ENCODE measurements around the gene RGS7BP. TPM values are rescaled to one million over a fixed set of nuclear protein-coding genes. Genes with fewer than 3 reads are reported as not detected.

RGS7BP gene
- total RNA-seq, 2 donors from 2014 or later = 24.3 to 31.1 TPM

DNA sequence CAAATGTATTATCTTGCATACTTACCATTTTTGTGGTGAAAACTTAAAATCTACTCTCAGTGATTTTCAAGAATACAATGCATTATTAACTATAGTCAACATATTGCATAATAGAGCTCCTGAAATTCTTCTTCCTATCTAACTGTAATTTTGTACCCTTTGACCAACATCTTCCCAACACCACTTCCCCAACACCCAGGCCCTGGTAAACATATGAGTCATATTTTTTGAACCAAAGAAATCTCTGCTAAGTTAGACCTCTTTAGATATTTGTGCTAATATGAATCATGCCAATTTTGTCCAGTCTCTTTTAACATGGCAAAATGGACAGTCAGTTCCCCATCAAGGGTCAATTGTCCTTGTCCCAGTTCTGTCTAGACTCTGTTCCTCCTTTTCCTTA is 18.5 kb upstream of the RGS7BP start:
- Histone ChIP-seq H3K4me3 (no peak overlapping the region), H3K27ac (no peak overlapping the region), H3K27me3 (replicated peaks; ENCODE audit: insufficient read depth) (no peaks in the 10 kb centered on the region), H3K4me1 (ENCODE audit: control insufficient read depth in 1 of 2, low read depth in 2 of 2) (no peaks in the 10 kb centered on the region), H3K36me3 (no peaks in the 10 kb centered on the region), H3K9me3 (peaks cover 3% of the 10 kb centered on the region)
- DNase-seq (ENCODE audit: low spot score) (no peak), ATAC-seq (ENCODE audit: insufficient number of reproducible peaks, low FRiP score, low read depth) (no peak)
- TF ChIP-seq, protein P1, sequence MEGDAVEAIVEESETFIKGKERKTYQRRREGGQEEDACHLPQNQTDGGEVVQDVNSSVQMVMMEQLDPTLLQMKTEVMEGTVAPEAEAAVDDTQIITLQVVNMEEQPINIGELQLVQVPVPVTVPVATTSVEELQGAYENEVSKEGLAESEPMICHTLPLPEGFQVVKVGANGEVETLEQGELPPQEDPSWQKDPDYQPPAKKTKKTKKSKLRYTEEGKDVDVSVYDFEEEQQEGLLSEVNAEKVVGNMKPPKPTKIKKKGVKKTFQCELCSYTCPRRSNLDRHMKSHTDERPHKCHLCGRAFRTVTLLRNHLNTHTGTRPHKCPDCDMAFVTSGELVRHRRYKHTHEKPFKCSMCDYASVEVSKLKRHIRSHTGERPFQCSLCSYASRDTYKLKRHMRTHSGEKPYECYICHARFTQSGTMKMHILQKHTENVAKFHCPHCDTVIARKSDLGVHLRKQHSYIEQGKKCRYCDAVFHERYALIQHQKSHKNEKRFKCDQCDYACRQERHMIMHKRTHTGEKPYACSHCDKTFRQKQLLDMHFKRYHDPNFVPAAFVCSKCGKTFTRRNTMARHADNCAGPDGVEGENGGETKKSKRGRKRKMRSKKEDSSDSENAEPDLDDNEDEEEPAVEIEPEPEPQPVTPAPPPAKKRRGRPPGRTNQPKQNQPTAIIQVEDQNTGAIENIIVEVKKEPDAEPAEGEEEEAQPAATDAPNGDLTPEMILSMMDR (IDR thresholded peaks at IDR 0.05) = no peak

DNA sequence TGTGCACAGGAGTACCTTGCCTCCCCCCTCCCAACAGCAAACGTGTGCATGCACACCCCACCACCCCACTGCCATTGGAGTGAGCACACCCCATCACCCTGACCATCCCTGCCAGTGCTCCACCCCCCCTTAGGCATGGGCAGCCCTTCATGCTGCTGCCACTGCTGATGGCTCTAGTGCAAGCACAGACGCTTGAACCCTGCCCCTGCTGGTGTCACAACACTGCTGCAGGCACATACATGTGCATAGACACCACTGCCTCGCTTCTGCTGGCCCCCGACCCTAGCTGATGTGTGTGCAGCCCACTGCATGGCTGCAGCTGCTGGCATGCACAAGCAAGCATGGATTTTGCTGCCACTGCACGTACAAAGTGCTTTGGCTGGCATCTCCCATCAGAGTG is 16.0 kb upstream of the RGS7BP start:
- ATAC-seq (ENCODE audit: insufficient number of reproducible peaks, low FRiP score, low read depth) (no peak), DNase-seq (ENCODE audit: low spot score) (no peak)
- no peaks in the 10 kb centered on the region for H3K4me1 ChIP-seq (ENCODE audit: control insufficient read depth in 1 of 2, low read depth in 2 of 2)
- no peaks in the 10 kb centered on the region for H3K36me3 ChIP-seq
- no peaks in the 10 kb centered on the region for H3K27me3 ChIP-seq (replicated peaks; ENCODE audit: insufficient read depth)
- no peak overlapping the region for H3K4me3 ChIP-seq
- H3K27ac ChIP-seq = no peak overlapping the region
- H3K9me3 ChIP-seq = no peaks in the 10 kb centered on the region
- TF ChIP-seq, protein P1 (IDR thresholded peaks at IDR 0.05) = no peak

DNA sequence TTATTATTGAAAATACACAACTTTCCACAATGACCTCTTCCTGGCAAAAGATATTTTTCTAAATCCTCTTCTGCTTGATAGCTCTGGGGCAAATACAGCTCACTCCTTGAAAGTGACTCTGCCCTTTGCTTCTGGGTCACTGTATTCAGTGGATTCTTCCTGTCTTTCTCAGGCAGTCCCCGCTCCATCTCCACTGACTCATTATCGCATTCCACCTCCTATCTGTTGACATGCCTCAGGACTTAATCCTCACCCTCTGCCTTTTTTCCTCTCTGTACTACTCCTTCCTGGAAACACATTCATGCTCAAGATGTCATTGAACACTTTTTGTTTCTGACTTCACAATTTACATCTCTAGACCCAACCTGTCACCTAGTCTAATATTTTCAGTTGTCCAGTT is 8.4 kb upstream of the RGS7BP start:
- DNase-seq (ENCODE audit: low spot score) = no peak
- Histone ChIP-seq H3K36me3 (no peaks in the 10 kb centered on the region), H3K9me3 (no peaks in the 10 kb centered on the region), H3K4me1 (ENCODE audit: control insufficient read depth in 1 of 2, low read depth in 2 of 2) (peaks cover 0 to 3% of the 10 kb centered on the region in 2 donors), H3K27ac (no peak overlapping the region), H3K27me3 (replicated peaks; ENCODE audit: insufficient read depth) (no peaks in the 10 kb centered on the region), H3K4me3 (no peak overlapping the region)
- ATAC-seq (ENCODE audit: insufficient number of reproducible peaks, low FRiP score, low read depth) = no peak
- TF ChIP-seq, protein P1 (IDR thresholded peaks at IDR 0.05) = no peak

DNA sequence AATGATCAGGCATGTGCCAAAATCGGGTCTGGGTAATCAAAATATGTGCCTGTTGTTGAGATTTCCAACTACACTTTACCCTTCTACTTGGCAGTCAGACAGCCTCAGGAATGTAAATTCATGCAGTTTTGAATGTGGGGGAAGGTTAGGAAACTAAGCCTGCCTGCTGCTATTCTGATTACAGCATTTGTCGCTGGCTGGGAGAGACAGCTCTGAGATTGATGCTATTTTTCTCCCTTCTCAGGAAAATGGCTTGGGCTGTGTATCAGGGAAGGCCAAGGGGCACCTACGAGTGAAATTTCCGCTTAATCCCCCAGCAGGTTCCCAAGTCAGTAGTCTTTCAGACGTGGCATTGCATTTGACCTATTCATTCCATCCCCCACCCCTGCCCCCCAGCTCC is 3.6 kb upstream of the RGS7BP start:
- Histone ChIP-seq H3K4me3 (no peak overlapping the region), H3K27ac (no peak overlapping the region), H3K36me3 (no peaks in the 10 kb centered on the region), H3K9me3 (no peaks in the 10 kb centered on the region), H3K27me3 (replicated peaks; ENCODE audit: insufficient read depth) (no peaks in the 10 kb centered on the region), H3K4me1 (ENCODE audit: control insufficient read depth in 1 of 2, low read depth in 2 of 2) (peaks cover 0 to 13% of the 10 kb centered on the region in 2 donors)
- ATAC-seq (ENCODE audit: insufficient number of reproducible peaks, low FRiP score, low read depth) (no peak), DNase-seq (ENCODE audit: low spot score) (no peak)
- TF ChIP-seq, protein P1 (IDR thresholded peaks at IDR 0.05) = no peak

DNA sequence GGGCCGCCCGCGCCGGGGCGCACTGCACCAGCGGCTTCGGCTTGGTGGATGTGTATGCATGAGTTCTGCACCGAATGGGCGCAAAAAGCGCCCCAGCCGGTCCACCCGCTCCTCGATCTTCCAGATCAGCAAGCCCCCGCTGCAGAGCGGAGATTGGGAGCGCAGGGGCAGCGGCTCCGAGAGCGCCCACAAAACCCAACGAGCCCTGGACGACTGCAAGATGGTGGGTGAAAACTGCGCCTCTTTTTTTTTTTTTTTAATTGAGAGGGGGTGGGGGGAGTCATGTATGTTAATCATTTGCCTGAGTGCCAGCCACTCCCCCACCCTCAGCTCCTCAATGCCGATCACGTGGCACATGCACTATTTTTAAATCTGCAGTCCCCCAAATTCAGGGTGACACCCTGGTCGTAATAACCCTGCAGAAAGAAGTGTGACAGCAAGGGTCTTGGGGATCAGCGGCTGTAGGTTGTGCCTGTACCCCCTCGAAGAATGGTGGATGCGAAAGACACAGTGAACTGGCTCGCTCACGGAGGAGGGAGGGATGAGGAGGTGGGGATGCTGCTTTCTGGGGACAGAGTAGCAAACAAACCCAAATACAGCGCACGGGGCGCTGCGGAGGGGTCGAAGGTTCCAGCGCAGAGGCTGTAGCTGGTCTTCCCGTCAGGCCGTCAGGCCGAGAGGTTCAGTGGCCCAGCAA is 900 bp downstream of the RGS7BP start:
- TF ChIP-seq, protein P1 (IDR thresholded peaks at IDR 0.05) = no peak
- Histone ChIP-seq H3K27ac (peak overlapping the region; percentile 43 to 44), H3K36me3 (no peaks in the 10 kb centered on the region), H3K4me1 (ENCODE audit: control insufficient read depth in 1 of 2, low read depth in 2 of 2) (peaks cover 9 to 49% of the 10 kb centered on the region in 2 donors), H3K9me3 (no peaks in the 10 kb centered on the region), H3K4me3 (peak overlapping the region; percentile 76), H3K27me3 (replicated peaks; ENCODE audit: insufficient read depth) (no peaks in the 10 kb centered on the region)
- DNase-seq (ENCODE audit: low spot score) = no peak
- ATAC-seq (ENCODE audit: insufficient number of reproducible peaks, low FRiP score, low read depth) = no peak

Measured in thoracic aorta (tissue), 2 donors.